H9 (cell line): Measurements from ENCODE around the gene WDR5B. TPM values are rescaled to one million over a fixed set of nuclear protein-coding genes. Genes with fewer than 3 reads are reported as not detected.

Source experiments
- DNase-seq: peaks from one replicate; pipeline ENCODE4 v3.0.0-alpha.2; 2017
- H2AFZ ChIP-seq: one replicate; pipeline ENCODE4 v1.6.1; 2013; ENCODE audit warnings: mild to moderate bottlenecking, low read length, control low read depth, moderate library complexity
- H2AK5ac ChIP-seq: 2 replicates; pipeline ENCODE4 v1.6.1; 2013; ENCODE audit warnings: low read length, control low read depth, mixed read lengths; ENCODE audit not compliant: insufficient read length
- H2BK120ac ChIP-seq: one replicate; pipeline ENCODE4 v1.6.1; 2013; ENCODE audit warnings: low read depth, mild to moderate bottlenecking, low read length, control low read depth, inconsistent platforms; ENCODE audit not compliant: poor library complexity, severe bottlenecking
- H2BK12ac ChIP-seq: 2 replicates; pipeline ENCODE4 v1.6.1; 2013; ENCODE audit warnings: low read length, control low read depth, mixed read lengths, low read depth; ENCODE audit not compliant: insufficient read length
- H2BK15ac ChIP-seq: 2 replicates; pipeline ENCODE4 v1.6.1; 2013; ENCODE audit warnings: low read depth, low read length, control low read depth
- H2BK20ac ChIP-seq: one replicate; pipeline ENCODE4 v1.6.1; 2013; ENCODE audit warnings: low read depth, mild to moderate bottlenecking, low read length, control low read depth, inconsistent platforms; ENCODE audit not compliant: poor library complexity, severe bottlenecking
- H2BK5ac ChIP-seq: 2 replicates; pipeline ENCODE4 v1.6.1; 2013; ENCODE audit warnings: low read length, control low read depth, mixed read lengths; ENCODE audit not compliant: insufficient read length
- H3K14ac ChIP-seq: 2 replicates; pipeline ENCODE4 v1.6.1; 2013; ENCODE audit warnings: low read length, control low read depth; ENCODE audit not compliant: insufficient read depth
- H3K18ac ChIP-seq: 2 replicates; pipeline ENCODE4 v1.6.1; 2013; ENCODE audit warnings: low read depth, mild to moderate bottlenecking, mixed read lengths, low read length, control low read depth; ENCODE audit not compliant: insufficient read length
- H3K23ac ChIP-seq: 2 replicates; pipeline ENCODE4 v1.6.1; 2013; ENCODE audit warnings: low read length, control low read depth, mixed read lengths, low read depth; ENCODE audit not compliant: insufficient read length
- H3K23me2 ChIP-seq: 2 replicates; pipeline ENCODE4 v1.6.1; 2013; ENCODE audit warnings: low read depth, mild to moderate bottlenecking, mixed read lengths, low read length, control low read depth; ENCODE audit not compliant: insufficient read length, poor library complexity, severe bottlenecking
- H3K27ac ChIP-seq: 2 replicates; pipeline ENCODE4 v1.5.1; 2013; ENCODE audit warnings: low read length, control low read depth, mixed read lengths, low read depth; ENCODE audit not compliant: insufficient read length
- H3K27me3 ChIP-seq: 2 replicates; pipeline ENCODE4 v1.6.1; 2013; ENCODE audit warnings: low read length, control low read depth, inconsistent platforms; ENCODE audit not compliant: insufficient read depth
- H3K4ac ChIP-seq: 2 replicates; pipeline ENCODE4 v1.6.1; 2013; ENCODE audit warnings: low read depth, mild to moderate bottlenecking, control low read depth, inconsistent platforms, low read length, moderate library complexity
- H3K4me1 ChIP-seq: 2 replicates; pipeline ENCODE4 v1.6.1; 2013; ENCODE audit warnings: low read length, control low read depth, inconsistent platforms; ENCODE audit not compliant: insufficient read depth
- H3K4me2 ChIP-seq: 2 replicates; pipeline ENCODE4 v1.6.1; 2013; ENCODE audit warnings: low read length, control low read depth, mixed read lengths; ENCODE audit not compliant: insufficient read length, insufficient read depth
- H3K56ac ChIP-seq: 2 replicates; pipeline ENCODE4 v1.6.1; 2013; ENCODE audit warnings: low read depth, mild to moderate bottlenecking, mixed read lengths, low read length, control low read depth; ENCODE audit not compliant: insufficient read length
- H3K79me1 ChIP-seq: 2 replicates; pipeline ENCODE4 v1.6.1; 2013; ENCODE audit warnings: low read depth, mild to moderate bottlenecking, moderate library complexity, low read length, control low read depth, inconsistent platforms; ENCODE audit not compliant: insufficient read depth, poor library complexity, severe bottlenecking
- H3K79me2 ChIP-seq: 2 replicates; pipeline ENCODE4 v1.6.1; 2013; ENCODE audit warnings: low read length, control low read depth, inconsistent platforms; ENCODE audit not compliant: insufficient read depth
- H3K9ac ChIP-seq: 2 replicates; pipeline ENCODE4 v1.6.1; 2013; ENCODE audit warnings: low read length, control low read depth, mixed read lengths; ENCODE audit not compliant: insufficient read length; ENCODE audit errors: extremely low read depth
- H3K9me3 ChIP-seq: one replicate; pipeline ENCODE4 v1.6.1; 2013; ENCODE audit warnings: low read depth, low read length, inconsistent platforms; ENCODE audit not compliant: control insufficient read depth
- H3T11ph ChIP-seq: one replicate; pipeline ENCODE4 v1.6.1; 2013; ENCODE audit warnings: mild to moderate bottlenecking, low read length, control low read depth, inconsistent platforms
- H4K20me1 ChIP-seq: one replicate; pipeline ENCODE4 v1.6.1; 2013; ENCODE audit not compliant: control insufficient read depth, insufficient read length, insufficient read depth
- H4K5ac ChIP-seq: 2 replicates; pipeline ENCODE4 v1.6.1; 2013; ENCODE audit warnings: low read depth, mild to moderate bottlenecking, mixed read lengths, low read length, control low read depth; ENCODE audit not compliant: insufficient read length
- H4K8ac ChIP-seq: replicated peaks from 2 replicates; pipeline ENCODE4 v1.6.1; 2013; ENCODE audit warnings: low read length, control low read depth, mixed read lengths, low read depth; ENCODE audit not compliant: insufficient read length
- H4K91ac ChIP-seq: 2 replicates; pipeline ENCODE4 v1.6.1; 2013; ENCODE audit warnings: low read depth, mild to moderate bottlenecking, moderate library complexity, mixed read lengths, low read length, control low read depth; ENCODE audit not compliant: insufficient read length
- H3K27ac Mint-ChIP-seq, 3 experiments: 2 replicates in 2 of 3; 3 replicates in 1 of 3; pipeline ENCODE4 v1.8.0; 2020 to 2021; ENCODE audit warnings: mixed read lengths in 3 of 3, mild to moderate bottlenecking in 1 of 3, moderate library complexity in 1 of 3
- H3K27me3 Mint-ChIP-seq: 2 replicates; pipeline ENCODE4 v1.8.0; 2021; ENCODE audit warnings: low read depth, mild to moderate bottlenecking, moderate library complexity, mixed read lengths
- H3K36me3 Mint-ChIP-seq, 3 experiments: 2 replicates in 2 of 3; 3 replicates in 1 of 3; pipeline ENCODE4 v1.8.0; 2020 to 2021; ENCODE audit warnings: low read depth in 3 of 3, mixed read lengths in 3 of 3; ENCODE audit not compliant: insufficient read depth in 1 of 3
- H3K4me1 Mint-ChIP-seq, 2 experiments: 2 replicates each; pipeline ENCODE4 v1.8.0; 2020; ENCODE audit warnings: mixed read lengths in 2 of 2
- H3K4me3 Mint-ChIP-seq, 2 experiments: 2 replicates in 1 of 2; 3 replicates in 1 of 2; pipeline ENCODE4 v1.8.0; 2020 to 2021; ENCODE audit warnings: mild to moderate bottlenecking in 2 of 2, mixed read lengths in 2 of 2, moderate library complexity in 1 of 2
- H3K9me3 Mint-ChIP-seq, 2 experiments: 2 replicates in 1 of 2; 3 replicates in 1 of 2; pipeline ENCODE4 v1.8.0; 2020; ENCODE audit warnings: mild to moderate bottlenecking in 2 of 2, mixed read lengths in 2 of 2, moderate library complexity in 1 of 2
- CTCF ChIP-seq: fragments of 200-600 bp; sonication (generic); conservative IDR thresholded peaks from 3 replicates; pipeline ENCODE4 v1.8.0; 2021; ENCODE audit warnings: antibody characterized with exemption, mild to moderate bottlenecking
- total RNA-seq: library from RNA; stranded (reverse); gene quantifications from 2 replicates; pipeline ENCODE4 v1.2.1, GENCODE V29; 2021

The WDR5B gene
- total RNA-seq, 1 experiment from 2014 or later, result 3.7 TPM

GRCh38 chr3:122456074-122456473 is 40.2 kb upstream of the WDR5B start:
- Mint-ChIP-seq H3K27me3 (no peaks in the 10 kb centered on the region), H3K4me3 (no peak overlapping the region), H3K27ac (no peak overlapping the region), H3K36me3 (peaks cover 8 to 65% (median 52%) of the 10 kb centered on the region in 3 experiments; a peak in 6 of 7 replicates), H3K9me3 (no peaks in the 10 kb centered on the region), H3K4me1 (no peaks in the 10 kb centered on the region)
- Histone ChIP-seq H4K8ac (no peak overlapping the region), H2BK20ac (no peak overlapping the region), H3K79me2 (no peaks in the 10 kb centered on the region), H4K91ac (no peak overlapping the region), H3T11ph (no peak overlapping the region), H3K23ac (no peak overlapping the region), H3K14ac (no peak overlapping the region), H4K20me1 (no peaks in the 10 kb centered on the region), H3K79me1 (no peaks in the 10 kb centered on the region), H3K27me3 (no peaks in the 10 kb centered on the region), H3K9me3 (no peaks in the 10 kb centered on the region), H3K56ac (no peak overlapping the region), H2BK12ac (no peak overlapping the region), H2BK5ac (no peak overlapping the region), H4K5ac (no peak overlapping the region), H2BK15ac (no peak overlapping the region), H3K27ac (no peak overlapping the region), H2BK120ac (no peak overlapping the region), H3K4ac (no peak overlapping the region), H3K23me2 (no peaks in the 10 kb centered on the region), H3K4me2 (no peak overlapping the region), H3K9ac (no peak overlapping the region), H2AFZ (no peak overlapping the region), H3K4me1 (no peaks in the 10 kb centered on the region), H2AK5ac (no peak overlapping the region), H3K18ac (no peak overlapping the region)
- no peak for DNase-seq
- TF ChIP-seq CTCF, result no peak
